OCI-LY3 (cell line): ENCODE measurements around the gene WDR48.

Source experiments
- H2AFZ ChIP-seq: fragments of 200-600, 300-600 bp; shearing (Covaris generic); 2 replicates; pipeline ENCODE4 v1.6.0; 2014; ENCODE audit warnings: antibody characterized with exemption, low read depth, low read length
- H3K27ac ChIP-seq: fragments of 200-600, 300-600 bp; sonication (generic); 2 replicates; pipeline ENCODE4 v1.5.1; 2014; ENCODE audit warnings: mild to moderate bottlenecking, low read length, moderate library complexity, mixed read lengths
- H3K27me3 ChIP-seq: fragments of 200-600, 300-600 bp; sonication (generic); 2 replicates; pipeline ENCODE4 v1.6.1; 2014; ENCODE audit warnings: low read depth, low read length, mixed read lengths
- H3K36me3 ChIP-seq: fragments of 200-600, 300-600 bp; sonication (generic); replicated peaks from 2 replicates; pipeline ENCODE3; 2014; ENCODE audit warnings: low read depth, low read length, mixed read lengths
- H3K4me1 ChIP-seq: fragments of 300-600, 200-600 bp; sonication (generic); 2 replicates; pipeline ENCODE4 v1.6.1; 2014; ENCODE audit warnings: low read length, mixed read lengths
- H3K4me2 ChIP-seq: fragments of 200-600, 300-600 bp; sonication (generic); 2 replicates; pipeline ENCODE4 v1.6.1; 2014; ENCODE audit warnings: low read length, mixed read lengths
- H3K4me3 ChIP-seq: fragments of 300-600, 200-600 bp; sonication (generic); 2 replicates; pipeline ENCODE4 v1.5.1; 2014; ENCODE audit warnings: antibody characterized with exemption, mild to moderate bottlenecking, low read length, moderate library complexity
- H3K79me2 ChIP-seq: fragments of 300-600, 200-600 bp; shearing (Covaris generic); 2 replicates; pipeline ENCODE4 v1.6.1; 2014; ENCODE audit warnings: mild to moderate bottlenecking, low read length, mixed read lengths
- H3K9ac ChIP-seq: fragments of 300-600, 200-600 bp; shearing (Covaris generic); 2 replicates; pipeline ENCODE4 v1.6.0; 2014; ENCODE audit warnings: mild to moderate bottlenecking, low read length, moderate library complexity
- H3K9me3 ChIP-seq: fragments of 200-600, 300-600 bp; shearing (Covaris generic); 2 replicates; pipeline ENCODE4 v1.6.1; 2014; ENCODE audit warnings: low read length, mixed read lengths; ENCODE audit not compliant: insufficient read depth
- H4K20me1 ChIP-seq: fragments of 200-600, 300-600 bp; sonication (generic); 2 replicates; pipeline ENCODE4 v1.6.1; 2016; ENCODE audit warnings: low read length, mixed read lengths; ENCODE audit not compliant: insufficient read depth
- EZH2phosphoT487 ChIP-seq: fragments of 200-600 bp; shearing (Covaris generic); IDR thresholded peaks from 2 replicates; pipeline ENCODE4 v1.6.1; 2018; ENCODE audit warnings: antibody characterized with exemption, mixed run types, low read depth
- TF ChIP-seq, protein P1 (sequence below): fragments of 200-600, 300-600 bp; sonication (generic); IDR thresholded peaks from 2 replicates; pipeline ENCODE4 v1.5.1; 2014; ENCODE audit warnings: antibody characterized with exemption, low read length, low read depth

The WDR48 gene

DNA sequence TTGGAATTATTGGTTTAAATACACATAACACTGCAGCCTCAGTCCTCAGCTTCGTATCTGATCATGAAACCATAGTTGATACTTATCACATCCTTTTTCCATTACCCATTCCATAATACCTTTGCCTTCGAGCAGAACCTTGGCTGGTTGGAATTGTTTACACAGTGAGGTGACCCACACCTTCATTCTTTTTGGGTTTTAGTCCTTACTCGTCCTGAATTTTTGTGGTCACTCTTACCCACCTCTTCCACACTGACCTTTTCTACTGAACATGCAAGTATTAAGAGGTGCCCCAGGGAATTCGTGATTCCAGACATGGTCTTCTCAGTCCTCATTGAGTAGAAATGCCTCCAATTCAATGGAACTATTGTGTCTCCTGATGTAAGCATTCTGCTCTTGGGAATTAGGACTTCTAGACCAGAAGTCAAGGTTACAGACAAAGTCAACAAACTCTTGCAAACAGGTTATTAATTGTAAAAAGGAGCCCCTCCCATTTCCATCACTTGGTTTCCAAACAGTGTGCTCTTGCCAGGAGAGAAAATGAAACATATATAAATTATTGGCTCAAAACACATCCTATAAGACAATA, 37.8 kb upstream of the WDR48 start:
- TF ChIP-seq, protein P1, sequence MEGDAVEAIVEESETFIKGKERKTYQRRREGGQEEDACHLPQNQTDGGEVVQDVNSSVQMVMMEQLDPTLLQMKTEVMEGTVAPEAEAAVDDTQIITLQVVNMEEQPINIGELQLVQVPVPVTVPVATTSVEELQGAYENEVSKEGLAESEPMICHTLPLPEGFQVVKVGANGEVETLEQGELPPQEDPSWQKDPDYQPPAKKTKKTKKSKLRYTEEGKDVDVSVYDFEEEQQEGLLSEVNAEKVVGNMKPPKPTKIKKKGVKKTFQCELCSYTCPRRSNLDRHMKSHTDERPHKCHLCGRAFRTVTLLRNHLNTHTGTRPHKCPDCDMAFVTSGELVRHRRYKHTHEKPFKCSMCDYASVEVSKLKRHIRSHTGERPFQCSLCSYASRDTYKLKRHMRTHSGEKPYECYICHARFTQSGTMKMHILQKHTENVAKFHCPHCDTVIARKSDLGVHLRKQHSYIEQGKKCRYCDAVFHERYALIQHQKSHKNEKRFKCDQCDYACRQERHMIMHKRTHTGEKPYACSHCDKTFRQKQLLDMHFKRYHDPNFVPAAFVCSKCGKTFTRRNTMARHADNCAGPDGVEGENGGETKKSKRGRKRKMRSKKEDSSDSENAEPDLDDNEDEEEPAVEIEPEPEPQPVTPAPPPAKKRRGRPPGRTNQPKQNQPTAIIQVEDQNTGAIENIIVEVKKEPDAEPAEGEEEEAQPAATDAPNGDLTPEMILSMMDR = no peak
- no peak for TF ChIP-seq EZH2phosphoT487
- Histone ChIP-seq H4K20me1 (no peaks in the 10 kb centered on the region), H3K4me2 (no peak overlapping the region), H3K9ac (no peak overlapping the region), H3K4me3 (no peak overlapping the region), H2AFZ (no peak overlapping the region), H3K9me3 (no peaks in the 10 kb centered on the region), H3K79me2 (no peaks in the 10 kb centered on the region), H3K27ac (no peak overlapping the region), H3K4me1 (peaks cover 10% of the 10 kb centered on the region), H3K27me3 (peaks cover 4% of the 10 kb centered on the region; the same call in 1 of the 2 replicates), H3K36me3 (no peaks in the 10 kb centered on the region)

DNA sequence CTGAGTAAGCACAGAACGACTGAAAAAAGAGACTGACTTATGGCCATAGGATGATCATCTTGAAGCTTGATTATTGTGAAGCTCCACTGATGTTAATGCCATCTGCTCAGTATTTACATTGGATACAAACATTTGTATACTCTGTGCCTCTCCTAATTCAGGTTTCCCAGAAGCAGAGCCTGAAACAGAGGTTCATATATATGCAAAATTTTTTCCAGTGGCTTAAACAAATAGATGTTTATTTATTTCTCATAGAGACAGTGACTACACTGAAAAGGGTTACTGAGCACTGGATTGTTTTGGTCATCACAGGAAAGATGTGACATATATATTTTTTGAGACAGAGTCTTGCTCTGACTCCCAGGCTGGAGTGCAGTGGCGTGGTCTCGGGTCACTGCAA, 36.4 kb upstream of the WDR48 start:
- H3K4me2 ChIP-seq = no peak overlapping the region
- no peak overlapping the region for H3K9ac ChIP-seq
- H3K36me3 ChIP-seq = no peaks in the 10 kb centered on the region
- peaks cover 10% of the 10 kb centered on the region for H3K4me1 ChIP-seq
- H3K27me3 ChIP-seq = peaks cover 4% of the 10 kb centered on the region; the same call in 1 of the 2 replicates
- no peak for TF ChIP-seq EZH2phosphoT487
- TF ChIP-seq, protein P1 = no peak
- no peak overlapping the region for H2AFZ ChIP-seq
- H3K79me2 ChIP-seq = no peaks in the 10 kb centered on the region
- H3K27ac ChIP-seq = no peak overlapping the region
- H3K4me3 ChIP-seq = no peak overlapping the region
- H3K9me3 ChIP-seq = no peaks in the 10 kb centered on the region
- H4K20me1 ChIP-seq = no peaks in the 10 kb centered on the region

DNA sequence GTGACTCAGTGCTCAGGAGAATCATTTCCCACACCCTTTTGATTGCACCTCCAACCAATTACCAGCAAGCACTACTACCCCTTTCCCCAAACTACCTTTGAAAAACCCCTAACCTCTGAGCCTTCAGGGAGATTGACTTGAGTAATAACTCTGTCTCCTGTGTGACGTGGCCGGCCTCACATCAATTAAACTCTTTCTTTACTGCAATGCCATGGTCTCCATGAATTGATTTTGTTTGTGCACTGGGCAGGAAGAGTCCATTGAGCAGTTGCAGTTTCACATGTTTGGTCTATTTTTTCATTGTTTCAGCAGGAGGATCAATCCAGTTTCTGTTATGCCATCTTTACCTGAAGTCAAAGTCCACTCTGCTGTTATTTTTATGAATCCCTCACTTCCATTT, 32.5 kb upstream of the WDR48 start:
- H2AFZ ChIP-seq = no peak overlapping the region
- H3K27me3 ChIP-seq = peaks cover 4% of the 10 kb centered on the region; the same call in 1 of the 2 replicates
- no peaks in the 10 kb centered on the region for H3K9me3 ChIP-seq
- H4K20me1 ChIP-seq = no peaks in the 10 kb centered on the region
- no peaks in the 10 kb centered on the region for H3K79me2 ChIP-seq
- H3K4me2 ChIP-seq = no peak overlapping the region
- H3K9ac ChIP-seq = no peak overlapping the region
- no peak overlapping the region for H3K4me3 ChIP-seq
- no peak for TF ChIP-seq EZH2phosphoT487
- TF ChIP-seq, protein P1 = no peak
- H3K36me3 ChIP-seq = no peaks in the 10 kb centered on the region
- peaks cover 6% of the 10 kb centered on the region for H3K4me1 ChIP-seq
- H3K27ac ChIP-seq = no peak overlapping the region

DNA sequence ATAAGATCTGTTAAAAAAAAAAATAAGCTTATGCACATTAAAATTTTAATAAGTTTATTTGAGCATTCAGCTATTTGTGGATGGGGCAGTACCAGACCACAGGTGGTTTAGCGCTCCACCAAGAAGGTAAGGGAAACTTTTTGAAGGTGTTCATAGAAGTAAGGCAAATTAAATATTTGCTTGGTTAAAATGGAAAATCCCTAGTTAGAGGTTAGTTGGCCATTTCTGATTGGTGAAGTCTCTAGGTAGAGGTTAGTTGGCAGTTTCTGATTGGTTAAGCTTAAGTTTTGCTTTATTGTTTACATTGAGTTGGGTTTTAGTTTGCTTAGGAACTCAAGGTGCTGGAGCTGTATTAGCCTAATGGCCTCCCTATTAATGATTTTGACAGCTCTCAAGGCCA, 30.8 kb upstream of the WDR48 start:
- Histone ChIP-seq H3K79me2 (no peaks in the 10 kb centered on the region), H3K27ac (no peak overlapping the region), H4K20me1 (no peaks in the 10 kb centered on the region), H3K36me3 (no peaks in the 10 kb centered on the region), H3K4me1 (peaks cover 6% of the 10 kb centered on the region), H3K27me3 (peaks cover 4% of the 10 kb centered on the region; the same call in 1 of the 2 replicates), H3K4me3 (no peak overlapping the region), H2AFZ (no peak overlapping the region), H3K9me3 (no peaks in the 10 kb centered on the region), H3K9ac (no peak overlapping the region), H3K4me2 (no peak overlapping the region)
- TF ChIP-seq EZH2phosphoT487 = no peak
- TF ChIP-seq, protein P1 = no peak
